Pulmonary artery endothelial cell (primary cell): ENCODE results near the gene C6orf15. TPM values are rescaled to one million over a fixed set of nuclear protein-coding genes. Genes with fewer than 3 reads are reported as not detected.
"Not testable (repeated sequence)": the region's sequence is repeated elsewhere in the genome, so short reads cannot be mapped to it uniquely, and the experiment has no call there.

ENCODE experiments used
- DNase-seq: peaks from one replicate; pipeline ENCODE4 v3.0.0-alpha.2; 2011; ENCODE audit warnings: low read depth, low spot score
- total RNA-seq: library from RNA; depleted of rRNA; stranded (reverse); fragments of >200 nt; gene quantifications from 2 replicates; pipeline ENCODE4 v1.2.3, GENCODE V29; 2014

Gene C6orf15
- total RNA-seq, 1 donor from 2014 or later = not detected

- peak; percentile 17 for DNase-seq
These were observed 41.6 kb downstream of the C6orf15 start for GRCh38 chr6:31070711-31071197.

DNA sequence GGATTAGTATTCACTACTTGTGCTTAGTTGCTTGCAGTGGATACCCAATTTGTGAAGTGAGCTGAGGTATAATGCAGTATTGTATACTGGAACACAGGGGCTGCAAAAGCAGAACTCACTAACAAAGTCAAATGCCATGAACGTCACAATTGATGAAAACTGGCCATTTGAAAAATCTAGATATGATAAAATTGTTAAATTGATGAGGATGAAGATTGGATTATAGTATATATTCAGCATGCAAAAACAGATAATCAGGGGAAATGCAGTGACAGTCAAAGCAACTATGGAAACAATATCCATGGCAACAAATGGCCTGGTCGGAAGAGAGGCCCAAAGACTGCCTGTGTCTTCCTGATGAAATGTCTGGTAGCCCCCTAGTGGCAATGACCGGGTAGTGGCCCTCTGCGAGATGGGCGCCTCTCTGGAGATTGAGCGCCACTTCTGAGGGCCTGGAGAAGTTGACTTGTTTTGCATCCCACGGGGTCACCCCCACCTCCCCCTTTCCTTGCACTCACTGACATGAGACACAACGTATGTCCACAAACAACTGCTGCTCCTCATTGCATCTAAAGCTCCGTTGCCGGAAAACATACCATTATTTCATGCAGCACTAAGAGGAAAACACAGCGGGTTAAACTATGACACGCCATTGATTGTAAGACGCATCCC lies 43.6 kb downstream of the C6orf15 start:
- no peak for DNase-seq

GRCh38 chr6:31067891-31068668 lies 44.3 kb downstream of the C6orf15 start:
- DNase-seq = not testable (repeated sequence)

GRCh38 chr6:31067028-31067427 lies 45.3 kb downstream of the C6orf15 start:
- DNase-seq = not testable (repeated sequence)

DNA sequence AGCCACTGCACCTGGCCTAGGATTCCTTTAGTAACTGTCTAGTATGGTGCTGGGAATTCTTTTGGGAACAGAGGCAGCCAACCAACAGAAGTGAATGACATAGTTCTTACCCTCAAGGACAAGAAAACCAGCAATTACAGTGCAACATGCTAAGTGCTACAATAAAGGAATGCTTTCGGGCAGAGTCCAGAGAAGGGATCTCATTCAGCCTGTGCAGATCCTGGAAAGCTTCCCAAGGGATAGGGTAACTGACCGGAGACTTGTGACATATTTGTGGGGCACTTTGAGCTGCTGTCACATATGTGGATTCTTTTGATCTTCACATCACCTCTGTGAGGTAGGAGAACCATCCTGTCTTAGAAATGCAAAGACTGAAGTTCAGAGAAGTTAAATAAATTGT lies 46.8 kb downstream of the C6orf15 start:
- DNase-seq = no peak

GRCh38 chr6:31063906-31064435 lies 48.4 kb downstream of the C6orf15 start:
- no peak for DNase-seq

Other genes with a start within 250 kb of the C6orf15 start
- 5.9 and 7.4 TPM in 2 replicates for gene DDR1, start 228.1 kb downstream of the C6orf15 start, total RNA-seq
- gene GTF2H4, start 204.4 kb downstream of the C6orf15 start, total RNA-seq = 12.5 and 19.5 TPM in 2 replicates
- gene VARS2, start 198.3 kb downstream of the C6orf15 start, total RNA-seq = 15.9 and 24.8 TPM in 2 replicates
- not detected in 2 replicates for gene SFTA2, start 180.4 kb downstream of the C6orf15 start, total RNA-seq
- not detected in 2 replicates for gene MUCL3, start 171.6 kb downstream of the C6orf15 start, total RNA-seq
- gene MUC21, start 128.9 kb downstream of the C6orf15 start, total RNA-seq = not detected in 2 replicates
- gene MUC22, start 102.1 kb downstream of the C6orf15 start, total RNA-seq = not detected in 2 replicates
- gene PSORS1C1, start 2.2 kb upstream of the C6orf15 start, total RNA-seq = 2.2 and 2.4 TPM in 2 replicates
- not detected in 2 replicates for gene CDSN, start 7.9 kb upstream of the C6orf15 start, total RNA-seq
- gene PSORS1C2, start 26.5 kb upstream of the C6orf15 start, total RNA-seq = not detected in 2 replicates
- gene CCHCR1, start 45.2 kb upstream of the C6orf15 start, total RNA-seq = 16.3 and 27.6 TPM in 2 replicates
- gene TCF19, start 46.0 kb upstream of the C6orf15 start, total RNA-seq = 20.4 and 44.6 TPM in 2 replicates
- 0.56 and 1.6 TPM in 2 replicates for gene POU5F1, start 58.1 kb upstream of the C6orf15 start, total RNA-seq
- 260 and 426 TPM in 2 replicates for gene HLA-C, start 159.5 kb upstream of the C6orf15 start, total RNA-seq
- gene HLA-B, start 244.6 kb upstream of the C6orf15 start, total RNA-seq = 180 and 538 TPM in 2 replicates